GM19324 (cell line): Measurements from ENCODE around the gene SACM1L.

ENCODE experiments used
- ATAC-seq: cut with Tn5 transposase; IDR thresholded peaks from one replicate; pipeline ENCODE4 v1.9.1; 2021; ENCODE audit warnings: mild to moderate bottlenecking, moderate library complexity; ENCODE audit not compliant: unreplicated experiment, low FRiP score

SACM1L gene

DNA sequence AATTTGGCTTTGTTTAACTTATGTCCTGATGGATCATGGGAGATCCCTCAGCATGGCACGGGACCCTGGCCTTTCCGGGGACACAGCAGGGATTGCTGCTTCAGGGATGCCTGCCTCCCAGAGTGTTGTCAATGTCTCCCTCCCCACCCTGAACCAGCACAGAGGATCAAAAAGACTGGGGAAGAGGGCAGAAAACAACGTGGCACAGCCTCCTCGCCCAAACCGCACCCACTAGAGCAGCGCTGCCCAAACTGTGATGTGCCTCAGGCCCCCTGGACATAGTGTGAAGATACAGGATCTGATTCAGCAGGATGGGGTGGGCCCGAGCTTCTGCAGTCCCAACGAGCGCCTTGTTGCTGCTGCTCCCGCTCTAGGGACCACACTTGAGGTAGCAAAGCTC, 72.6 kb downstream of the SACM1L start:
- no peak for ATAC-seq

DNA sequence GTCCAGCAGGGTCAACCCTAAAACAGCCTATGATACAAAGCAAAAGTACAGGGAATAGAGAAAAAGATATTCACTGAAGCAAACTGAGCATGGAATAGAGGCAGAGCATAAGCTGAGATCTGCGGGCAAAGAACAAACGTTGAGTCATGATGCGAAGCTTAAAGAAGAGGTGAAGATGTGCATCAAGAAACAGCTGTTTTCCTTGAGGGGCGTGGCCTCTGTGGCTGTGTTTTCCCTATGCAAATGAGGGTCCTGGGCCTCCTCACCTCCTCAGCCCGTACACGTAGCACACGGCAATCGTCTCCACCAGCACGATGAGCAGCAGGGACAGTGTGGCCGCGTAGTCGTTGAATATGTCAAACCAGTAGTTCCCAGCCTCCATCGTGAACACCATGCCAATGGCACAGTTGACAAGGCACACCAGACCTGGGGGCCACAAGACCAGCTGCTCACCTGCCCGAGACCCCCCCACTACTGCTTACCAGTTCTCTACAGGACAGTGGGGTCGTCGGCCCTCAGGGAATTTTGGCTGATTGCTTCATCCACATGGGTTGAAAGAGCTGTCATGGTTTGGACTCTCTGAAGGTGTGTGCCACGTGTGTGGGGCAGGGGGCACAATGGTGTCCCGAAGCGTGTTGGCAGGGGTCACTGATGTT, 73.6 kb downstream of the SACM1L start:
- ATAC-seq, result no peak

DNA sequence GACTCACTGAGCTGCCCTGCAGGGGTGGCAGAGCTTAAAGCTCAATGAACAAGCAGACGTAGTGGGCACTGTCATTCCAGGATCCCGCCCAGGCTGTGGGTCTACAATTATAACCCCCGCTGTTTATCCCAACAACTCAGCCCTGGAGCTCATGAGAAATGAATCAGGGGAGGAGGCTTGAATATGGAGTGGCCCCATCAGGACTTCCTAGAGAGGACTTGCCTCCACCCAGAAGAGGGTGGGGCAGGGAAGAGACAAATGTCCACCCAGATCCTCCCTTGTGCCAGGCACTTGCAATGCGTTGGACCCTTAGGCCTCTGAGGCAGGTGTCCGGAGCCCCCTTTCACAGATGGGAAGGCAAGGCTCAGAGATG, 74.1 kb downstream of the SACM1L start:
- ATAC-seq, result no peak

- ATAC-seq, result no peak
These were observed 76.2 kb downstream of the SACM1L start for GRCh38 chr3:45765266-45765851.

DNA sequence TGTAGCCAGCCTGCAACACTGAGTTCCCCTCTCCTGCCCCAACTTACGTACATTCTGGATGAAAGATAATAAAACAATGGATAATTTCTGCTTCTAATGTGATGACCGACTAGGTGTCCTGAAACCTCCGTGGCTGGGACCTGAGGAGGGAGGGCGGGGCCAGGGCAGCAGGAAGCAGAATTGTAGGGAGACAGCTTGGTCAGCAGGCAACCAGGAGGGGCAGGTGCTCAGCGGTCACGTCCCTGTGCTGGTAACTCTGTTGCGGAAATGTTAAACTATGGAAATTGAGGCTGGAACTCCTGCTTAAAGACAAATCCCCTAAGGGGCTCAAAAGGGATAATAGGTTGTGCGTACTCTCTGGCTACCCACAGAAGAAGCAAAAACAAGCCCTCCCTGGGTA, 76.8 kb downstream of the SACM1L start:
- ATAC-seq, result no peak

GRCh38 chr3:45771166-45771775, 82.1 kb downstream of the SACM1L start:
- no peak for ATAC-seq

DNA sequence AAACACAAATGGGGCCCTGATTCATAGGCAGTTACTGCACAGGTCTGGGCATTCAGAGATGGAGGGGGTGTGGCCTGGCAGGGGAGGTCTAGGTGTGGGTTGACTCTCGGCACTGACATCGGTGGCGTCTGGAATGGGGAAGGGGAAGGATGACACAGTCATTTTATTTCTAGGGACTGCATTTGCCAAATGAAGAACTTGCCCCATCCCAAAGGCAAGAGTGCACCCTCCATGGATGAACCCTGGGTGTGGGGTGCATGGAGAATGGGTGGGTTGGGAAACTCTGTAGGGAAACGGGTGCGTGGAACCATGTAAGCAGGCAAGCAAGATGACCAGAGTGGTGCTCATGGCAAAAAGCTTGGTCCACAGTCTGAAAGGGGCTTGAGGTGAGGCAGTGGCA, 82.6 kb downstream of the SACM1L start:
- ATAC-seq, result no peak

GRCh38 chr3:45772341-45773035, 83.3 kb downstream of the SACM1L start:
- ATAC-seq, result no peak

GRCh38 chr3:45773072-45773471, 83.9 kb downstream of the SACM1L start:
- no peak for ATAC-seq

DNA sequence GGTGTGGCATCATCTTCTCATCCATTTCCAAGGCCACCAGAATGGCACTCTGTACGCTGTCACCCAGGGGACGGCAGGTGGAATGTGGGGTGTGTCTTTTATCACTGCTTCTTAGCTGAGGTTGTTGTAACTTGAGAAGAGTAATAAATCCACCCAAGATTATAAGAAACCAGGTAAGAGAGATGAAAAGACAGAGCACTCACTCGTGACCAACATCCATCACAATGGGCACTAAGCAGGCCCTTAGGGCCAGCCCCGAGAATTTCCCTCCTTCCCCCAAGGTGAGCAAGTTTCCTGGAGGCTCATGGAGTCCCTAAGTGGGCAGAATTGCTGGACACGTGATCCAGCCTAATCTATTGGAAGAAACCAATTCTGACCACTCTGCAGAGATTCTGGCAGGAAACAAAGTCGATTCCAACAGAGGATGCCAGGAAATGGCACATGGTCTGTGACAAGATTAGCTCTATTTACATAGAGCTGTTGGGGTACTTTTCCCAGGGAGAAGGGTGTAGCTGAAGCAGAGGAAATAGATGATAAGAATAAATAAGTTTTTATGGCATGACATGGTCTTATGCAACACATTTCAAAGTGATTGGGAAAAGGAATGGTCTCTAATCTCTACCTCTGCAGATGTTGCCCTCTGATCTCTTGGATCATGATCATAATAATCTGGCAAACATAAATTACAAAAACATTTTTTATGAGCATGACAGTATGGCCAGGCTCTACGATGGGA, 84.7 kb downstream of the SACM1L start:
- ATAC-seq, result no peak

DNA sequence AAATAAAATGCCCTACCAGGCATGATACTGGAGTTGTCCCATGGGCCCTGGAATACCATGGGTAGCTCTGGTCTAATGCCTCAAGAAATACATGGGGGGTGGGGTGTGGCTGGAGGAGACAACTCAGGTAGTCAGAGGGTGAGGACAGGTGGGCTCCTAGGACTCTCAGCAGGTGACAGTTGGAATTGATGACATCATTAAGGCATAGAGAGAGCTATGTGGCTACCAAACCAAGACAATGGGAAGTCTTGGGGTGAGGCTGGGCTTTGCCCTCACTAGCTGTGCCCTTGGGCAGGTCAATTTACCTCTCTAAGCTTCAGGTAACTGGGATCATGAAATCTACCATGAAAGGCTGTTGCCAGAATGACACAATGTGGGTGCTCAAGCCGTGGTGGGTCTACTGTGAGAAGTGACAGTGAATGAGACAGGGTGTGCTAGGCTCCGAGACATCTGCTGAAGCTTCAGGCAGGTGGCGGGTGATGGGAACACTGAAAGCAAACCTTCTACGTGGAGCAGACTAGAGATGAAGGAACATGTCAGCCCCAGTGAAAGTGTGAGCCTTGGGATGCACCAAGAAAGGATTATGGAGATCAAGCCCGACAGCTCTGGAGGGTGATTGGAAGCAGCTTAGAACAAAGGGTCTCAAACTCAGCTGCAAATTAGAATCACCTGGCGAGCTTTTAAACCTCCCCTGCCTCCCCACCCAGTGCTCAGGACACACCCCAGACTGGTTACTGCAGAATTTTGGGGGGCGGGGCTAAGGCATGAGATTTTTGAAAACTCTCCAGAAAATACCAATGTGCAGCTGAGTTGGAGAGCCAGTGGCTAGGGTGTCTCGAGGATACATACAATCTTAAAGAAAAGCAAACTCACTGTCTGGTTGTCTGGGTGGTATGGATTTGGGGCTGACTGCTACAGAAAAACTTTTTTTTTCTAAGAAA, 85.7 kb downstream of the SACM1L start:
- no peak for ATAC-seq

DNA sequence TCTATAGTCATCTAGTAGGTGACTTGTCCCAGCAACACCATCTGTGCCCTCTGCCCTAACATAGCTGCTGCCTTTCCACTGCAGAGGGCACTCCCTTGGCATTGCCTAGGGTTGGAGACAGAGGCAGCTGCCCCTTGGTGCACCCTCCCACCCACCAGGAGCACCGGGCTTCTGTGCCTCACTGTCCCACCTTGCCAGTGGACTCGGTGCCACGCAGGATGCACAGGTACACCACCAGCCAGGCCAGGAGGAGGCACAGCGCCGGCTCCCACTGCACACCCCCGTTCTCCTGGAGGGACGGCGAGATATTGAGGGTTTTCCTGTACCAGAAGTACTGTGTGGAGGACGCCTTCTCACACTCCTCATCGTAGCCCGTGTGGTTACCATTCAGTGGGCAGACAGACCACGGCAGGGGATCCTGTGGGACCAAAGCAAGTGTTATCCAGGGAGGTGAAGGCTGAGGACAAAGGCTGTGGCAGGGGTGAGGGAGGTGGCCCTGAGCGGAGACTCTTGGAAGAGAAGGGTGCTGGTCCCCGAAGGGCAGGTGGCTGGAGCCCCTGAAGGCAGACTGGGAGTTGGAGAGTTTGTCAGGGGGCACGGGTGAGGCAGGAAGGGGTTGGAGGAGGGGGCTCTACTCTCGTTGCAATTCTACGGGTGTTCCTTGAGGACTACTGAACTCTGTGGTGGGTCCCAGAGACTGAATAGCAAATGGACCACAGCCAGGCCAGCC, 86.5 kb downstream of the SACM1L start:
- no peak for ATAC-seq

DNA sequence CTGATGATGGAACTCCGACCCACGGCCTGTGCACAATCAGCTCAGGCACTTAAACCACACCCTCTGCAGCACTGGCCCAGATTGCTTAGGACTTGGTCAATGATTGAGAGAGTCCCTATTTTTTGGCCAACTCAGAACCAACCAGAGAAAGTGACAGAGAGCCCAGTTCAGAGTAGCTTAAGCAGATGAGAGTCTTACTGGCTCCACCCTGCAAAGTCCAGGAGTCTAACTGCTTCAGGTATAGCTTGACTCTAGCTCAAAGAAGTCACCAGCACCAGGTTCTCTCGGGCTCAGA, 87.1 kb downstream of the SACM1L start:
- no peak for ATAC-seq

DNA sequence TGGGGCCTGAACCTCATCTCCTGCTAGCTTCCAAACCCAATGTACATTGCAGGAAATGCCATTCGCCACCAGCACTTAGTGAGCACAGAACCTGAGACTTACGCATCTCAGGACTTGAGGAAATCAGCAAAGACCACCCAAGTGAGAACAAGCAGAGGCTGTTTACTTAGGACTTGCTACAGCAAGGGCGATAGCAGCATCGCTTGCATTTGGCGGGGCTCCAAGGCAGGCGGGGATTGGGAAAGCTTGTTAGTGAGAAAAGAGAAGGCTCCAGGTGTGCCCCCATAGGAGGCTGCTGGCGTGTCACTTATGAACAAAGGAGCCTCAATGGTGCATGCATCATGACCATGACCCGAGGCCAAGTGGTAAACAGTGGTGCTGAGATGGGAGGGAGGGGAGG, 87.4 kb downstream of the SACM1L start:
- no peak for ATAC-seq

GRCh38 chr3:45777111-45777745, 88.0 kb downstream of the SACM1L start:
- ATAC-seq, result no peak

DNA sequence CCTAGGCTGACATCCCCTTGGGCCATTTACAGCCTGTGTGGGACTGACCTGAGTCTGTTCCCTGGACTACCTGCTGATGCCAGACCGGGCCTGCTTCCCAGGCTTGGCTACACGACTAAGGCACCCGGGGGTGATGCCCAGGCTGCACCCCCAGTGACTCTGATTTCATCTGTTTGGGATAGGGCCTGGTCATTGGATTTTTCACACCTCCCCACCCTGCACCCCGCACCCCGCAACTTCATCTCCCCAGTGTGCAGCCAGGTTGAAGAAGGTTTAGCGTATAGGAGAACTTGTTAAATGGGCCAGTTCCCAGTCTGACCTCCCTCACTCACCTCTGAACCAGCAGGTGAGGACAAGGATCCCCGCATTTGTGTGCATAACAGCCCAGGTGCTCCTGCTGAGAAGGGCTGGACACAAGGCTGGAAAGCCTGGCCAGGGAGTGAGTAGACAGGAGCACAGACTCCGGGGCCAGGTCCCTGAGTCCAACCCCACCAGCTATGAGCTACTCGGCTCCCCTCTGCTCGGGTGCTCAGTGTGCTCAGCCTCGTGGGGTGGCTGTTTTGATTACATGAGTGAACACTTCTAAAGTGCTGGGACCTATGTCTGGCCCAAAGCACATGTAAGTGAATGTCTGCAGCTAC, 88.7 kb downstream of the SACM1L start:
- ATAC-seq, result no peak

DNA sequence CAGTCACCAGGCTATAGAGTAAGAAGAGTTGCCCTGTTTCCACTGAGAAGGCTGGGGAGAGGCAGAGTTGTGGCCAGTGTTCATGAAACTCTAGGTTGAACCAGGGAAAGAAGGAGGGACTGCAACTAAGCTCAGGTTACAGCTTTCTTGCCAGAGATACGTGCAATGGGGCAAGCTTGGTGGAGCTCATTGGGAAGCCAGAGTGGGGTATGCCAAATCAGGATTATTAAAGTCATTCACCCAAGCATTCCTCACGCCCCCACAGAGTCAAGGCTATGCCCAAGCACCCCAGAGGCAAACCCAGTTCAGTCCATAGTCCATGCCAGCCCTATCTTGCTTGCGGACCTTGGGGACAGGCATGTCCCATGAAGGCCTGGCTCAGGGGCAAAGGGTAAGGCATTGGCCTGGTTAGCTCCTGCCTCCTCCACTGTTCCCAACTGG, 89.6 kb downstream of the SACM1L start:
- no peak for ATAC-seq
